Measurements from ENCODE around the gene HDX.

Gene HDX

GRCh38 chrX:84487365-84488353 lies 14.6 kb downstream of the HDX start:
- Histone ChIP-seq H3K14ac (ENCODE audit: low read length in 2 of 2) (no peak overlapping the region), H3K23ac (ENCODE audit: low read length in 2 of 2) (no peak overlapping the region), H2BK120ac (ENCODE audit: low read depth, low read length) (no peak overlapping the region), H2AK5ac (ENCODE audit: low read length, severe bottlenecking) (no peak overlapping the region), H3K36me3 (ENCODE audit: control insufficient read depth in 1 of 2, insufficient read depth in 2 of 2, low read depth in 1 of 2, low read length in 2 of 2) (peaks cover 0 to 7% of the 10 kb centered on the region in 2 experiments), H3K4me1 (ENCODE audit: control insufficient read depth, insufficient read depth, low read depth, low read length) (no peaks in the 10 kb centered on the region), H3K4me3 (ENCODE audit: insufficient read depth in 1 of 2, low read depth in 1 of 2, low read length in 2 of 2) (no peak overlapping the region), H3K79me1 (replicated peaks; ENCODE audit: low read length, poor library complexity, severe bottlenecking) (peaks cover 4% of the 10 kb centered on the region), H4K91ac (ENCODE audit: low read length) (no peak overlapping the region), H2AFZ (ENCODE audit: low read depth, low read length) (no peak overlapping the region), H3K4ac (ENCODE audit: low read depth in 1 of 2, low read length in 2 of 2) (no peak overlapping the region), H2BK12ac (ENCODE audit: low read length in 2 of 2) (no peak overlapping the region), H3K18ac (ENCODE audit: low read depth in 1 of 2, low read length in 2 of 2) (no peak overlapping the region), H3K9ac (ENCODE audit: low read length) (no peak overlapping the region), H3K4me2 (ENCODE audit: low read length, poor library complexity, severe bottlenecking) (no peak overlapping the region), H2BK5ac (ENCODE audit: low read depth, low read length, poor library complexity, severe bottlenecking) (no peak overlapping the region), H3K27me3 (ENCODE audit: control insufficient read depth in 1 of 2, insufficient read depth in 1 of 2, low read length in 2 of 2) (no peaks in the 10 kb centered on the region), H2BK15ac (ENCODE audit: low read depth, poor library complexity, severe bottlenecking) (no peak overlapping the region), H3K9me3 (ENCODE audit: control insufficient read depth, low read length) (peaks cover 8% of the 10 kb centered on the region), H3K27ac (ENCODE audit: low read length, poor library complexity, severe bottlenecking) (no peak overlapping the region), H4K8ac (ENCODE audit: low read length) (no peak overlapping the region)
- DNase-seq: no peak
- WGBS: 100% methylated on average over 2 of the region's 3 CpGs

- Histone ChIP-seq H3K27ac (ENCODE audit: low read length, poor library complexity, severe bottlenecking) (no peak overlapping the region), H2AFZ (ENCODE audit: low read depth, low read length) (no peak overlapping the region), H4K8ac (ENCODE audit: low read length) (no peak overlapping the region), H2BK12ac (ENCODE audit: low read length in 2 of 2) (no peak overlapping the region), H2BK120ac (ENCODE audit: low read depth, low read length) (no peak overlapping the region), H2AK5ac (ENCODE audit: low read length, severe bottlenecking) (no peak overlapping the region), H2BK15ac (ENCODE audit: low read depth, poor library complexity, severe bottlenecking) (no peak overlapping the region), H3K79me1 (replicated peaks; ENCODE audit: low read length, poor library complexity, severe bottlenecking) (peaks cover 4% of the 10 kb centered on the region), H3K27me3 (ENCODE audit: control insufficient read depth in 1 of 2, insufficient read depth in 1 of 2, low read length in 2 of 2) (no peaks in the 10 kb centered on the region), H3K9ac (ENCODE audit: low read length) (no peak overlapping the region), H3K4me3 (ENCODE audit: insufficient read depth in 1 of 2, low read depth in 1 of 2, low read length in 2 of 2) (no peak overlapping the region), H4K91ac (ENCODE audit: low read length) (no peak overlapping the region), H3K18ac (ENCODE audit: low read depth in 1 of 2, low read length in 2 of 2) (no peak overlapping the region), H3K4me1 (ENCODE audit: control insufficient read depth, insufficient read depth, low read depth, low read length) (no peaks in the 10 kb centered on the region), H2BK5ac (ENCODE audit: low read depth, low read length, poor library complexity, severe bottlenecking) (no peak overlapping the region), H3K4ac (ENCODE audit: low read depth in 1 of 2, low read length in 2 of 2) (no peak overlapping the region), H3K14ac (ENCODE audit: low read length in 2 of 2) (no peak overlapping the region), H3K23ac (ENCODE audit: low read length in 2 of 2) (no peak overlapping the region), H3K9me3 (ENCODE audit: control insufficient read depth, low read length) (peaks cover 18% of the 10 kb centered on the region), H3K36me3 (ENCODE audit: control insufficient read depth in 1 of 2, insufficient read depth in 2 of 2, low read depth in 1 of 2, low read length in 2 of 2) (peaks cover 0 to 7% of the 10 kb centered on the region in 2 experiments), H3K4me2 (ENCODE audit: low read length, poor library complexity, severe bottlenecking) (no peak overlapping the region)
- DNase-seq: no peak
- WGBS: no CpG with 5 or more reads among the region's 2 CpGs
These were observed 23.2 kb downstream of the HDX start for GRCh38 chrX:84479086-84479485.

GRCh38 chrX:84477114-84477513 lies 25.1 kb downstream of the HDX start:
- no peak overlapping the region for H2BK5ac ChIP-seq (ENCODE audit: low read depth, low read length, poor library complexity, severe bottlenecking)
- no peak overlapping the region for H3K27ac ChIP-seq (ENCODE audit: low read length, poor library complexity, severe bottlenecking)
- no peak overlapping the region for H2BK120ac ChIP-seq (ENCODE audit: low read depth, low read length)
- no peak overlapping the region for H3K4me3 ChIP-seq (ENCODE audit: insufficient read depth in 1 of 2, low read depth in 1 of 2, low read length in 2 of 2)
- no peak overlapping the region for H2BK12ac ChIP-seq (ENCODE audit: low read length in 2 of 2)
- H3K4me2 ChIP-seq (ENCODE audit: low read length, poor library complexity, severe bottlenecking): no peak overlapping the region
- H2AK5ac ChIP-seq (ENCODE audit: low read length, severe bottlenecking): no peak overlapping the region
- H3K79me1 ChIP-seq (replicated peaks; ENCODE audit: low read length, poor library complexity, severe bottlenecking): no peaks in the 10 kb centered on the region
- no peak overlapping the region for H2BK15ac ChIP-seq (ENCODE audit: low read depth, poor library complexity, severe bottlenecking)
- H4K91ac ChIP-seq (ENCODE audit: low read length): no peak overlapping the region
- no peaks in the 10 kb centered on the region for H3K4me1 ChIP-seq (ENCODE audit: control insufficient read depth, insufficient read depth, low read depth, low read length)
- no peak overlapping the region for H3K23ac ChIP-seq (ENCODE audit: low read length in 2 of 2)
- no peaks in the 10 kb centered on the region for H3K27me3 ChIP-seq (ENCODE audit: control insufficient read depth in 1 of 2, insufficient read depth in 1 of 2, low read length in 2 of 2)
- no peaks in the 10 kb centered on the region for H3K36me3 ChIP-seq (ENCODE audit: control insufficient read depth in 1 of 2, insufficient read depth in 2 of 2, low read depth in 1 of 2, low read length in 2 of 2)
- no peak overlapping the region for H3K14ac ChIP-seq (ENCODE audit: low read length in 2 of 2)
- no peak overlapping the region for H4K8ac ChIP-seq (ENCODE audit: low read length)
- no peak for DNase-seq
- H2AFZ ChIP-seq (ENCODE audit: low read depth, low read length): no peak overlapping the region
- H3K4ac ChIP-seq (ENCODE audit: low read depth in 1 of 2, low read length in 2 of 2): no peak overlapping the region
- no peak overlapping the region for H3K9ac ChIP-seq (ENCODE audit: low read length)
- no peak overlapping the region for H3K18ac ChIP-seq (ENCODE audit: low read depth in 1 of 2, low read length in 2 of 2)
- peaks cover 9% of the 10 kb centered on the region for H3K9me3 ChIP-seq (ENCODE audit: control insufficient read depth, low read length)

- peak; percentile 3 for DNase-seq
- WGBS: no CpG with 5 or more reads among the region's 2 CpGs
- no peak overlapping the region for H3K4ac ChIP-seq (ENCODE audit: low read depth in 1 of 2, low read length in 2 of 2)
- H3K18ac ChIP-seq (ENCODE audit: low read depth in 1 of 2, low read length in 2 of 2): no peak overlapping the region
- no peak overlapping the region for H3K27ac ChIP-seq (ENCODE audit: low read length, poor library complexity, severe bottlenecking)
- no peak overlapping the region for H3K4me3 ChIP-seq (ENCODE audit: insufficient read depth in 1 of 2, low read depth in 1 of 2, low read length in 2 of 2)
- no peak overlapping the region for H3K14ac ChIP-seq (ENCODE audit: low read length in 2 of 2)
- H3K9me3 ChIP-seq (ENCODE audit: control insufficient read depth, low read length): peaks cover 5% of the 10 kb centered on the region
- H2BK120ac ChIP-seq (ENCODE audit: low read depth, low read length): no peak overlapping the region
- H2BK5ac ChIP-seq (ENCODE audit: low read depth, low read length, poor library complexity, severe bottlenecking): no peak overlapping the region
- H2BK15ac ChIP-seq (ENCODE audit: low read depth, poor library complexity, severe bottlenecking): no peak overlapping the region
- no peaks in the 10 kb centered on the region for H3K36me3 ChIP-seq (ENCODE audit: control insufficient read depth in 1 of 2, insufficient read depth in 2 of 2, low read depth in 1 of 2, low read length in 2 of 2)
- no peak overlapping the region for H2AK5ac ChIP-seq (ENCODE audit: low read length, severe bottlenecking)
- H4K91ac ChIP-seq (ENCODE audit: low read length): no peak overlapping the region
- no peak overlapping the region for H4K8ac ChIP-seq (ENCODE audit: low read length)
- no peaks in the 10 kb centered on the region for H3K79me1 ChIP-seq (replicated peaks; ENCODE audit: low read length, poor library complexity, severe bottlenecking)
- no peaks in the 10 kb centered on the region for H3K27me3 ChIP-seq (ENCODE audit: control insufficient read depth in 1 of 2, insufficient read depth in 1 of 2, low read length in 2 of 2)
- H3K4me1 ChIP-seq (ENCODE audit: control insufficient read depth, insufficient read depth, low read depth, low read length): no peaks in the 10 kb centered on the region
- H3K9ac ChIP-seq (ENCODE audit: low read length): no peak overlapping the region
- no peak overlapping the region for H2BK12ac ChIP-seq (ENCODE audit: low read length in 2 of 2)
- H3K23ac ChIP-seq (ENCODE audit: low read length in 2 of 2): no peak overlapping the region
- no peak overlapping the region for H3K4me2 ChIP-seq (ENCODE audit: low read length, poor library complexity, severe bottlenecking)
- no peak overlapping the region for H2AFZ ChIP-seq (ENCODE audit: low read depth, low read length)
These were observed 26.7 kb downstream of the HDX start for GRCh38 chrX:84475596-84475995.

Measured in mesenchymal stem cell (in vitro differentiated cells and primary cell).